Non-pigmented ciliary epithelial cell (primary cell): ENCODE results near the gene CELSR1.

Experiments used
- DNase-seq: peaks from one replicate; pipeline ENCODE4 v3.0.0-alpha.2; 2010; ENCODE audit warnings: low read depth

Gene CELSR1

DNA sequence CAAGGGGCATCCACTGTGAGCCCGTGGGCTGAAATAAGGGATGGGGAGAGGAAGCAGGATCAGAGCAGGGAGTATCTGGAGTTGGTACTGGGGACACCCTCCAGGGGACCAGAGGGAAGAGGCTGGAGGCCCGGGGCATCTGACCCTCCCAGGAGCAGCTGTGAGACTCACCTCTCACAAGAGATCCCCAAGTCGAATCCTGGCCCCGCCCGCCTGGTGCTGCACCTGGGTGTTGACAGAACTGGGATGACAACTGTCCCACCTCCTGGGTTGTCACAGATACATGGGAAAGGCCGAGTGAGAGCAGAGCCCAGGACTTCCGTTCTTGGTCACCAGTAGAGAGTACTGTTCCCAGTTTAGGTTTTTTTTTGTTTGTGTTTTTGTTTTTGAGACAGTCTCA, 78.9 kb downstream of the CELSR1 start:
- DNase-seq = no peak

DNA sequence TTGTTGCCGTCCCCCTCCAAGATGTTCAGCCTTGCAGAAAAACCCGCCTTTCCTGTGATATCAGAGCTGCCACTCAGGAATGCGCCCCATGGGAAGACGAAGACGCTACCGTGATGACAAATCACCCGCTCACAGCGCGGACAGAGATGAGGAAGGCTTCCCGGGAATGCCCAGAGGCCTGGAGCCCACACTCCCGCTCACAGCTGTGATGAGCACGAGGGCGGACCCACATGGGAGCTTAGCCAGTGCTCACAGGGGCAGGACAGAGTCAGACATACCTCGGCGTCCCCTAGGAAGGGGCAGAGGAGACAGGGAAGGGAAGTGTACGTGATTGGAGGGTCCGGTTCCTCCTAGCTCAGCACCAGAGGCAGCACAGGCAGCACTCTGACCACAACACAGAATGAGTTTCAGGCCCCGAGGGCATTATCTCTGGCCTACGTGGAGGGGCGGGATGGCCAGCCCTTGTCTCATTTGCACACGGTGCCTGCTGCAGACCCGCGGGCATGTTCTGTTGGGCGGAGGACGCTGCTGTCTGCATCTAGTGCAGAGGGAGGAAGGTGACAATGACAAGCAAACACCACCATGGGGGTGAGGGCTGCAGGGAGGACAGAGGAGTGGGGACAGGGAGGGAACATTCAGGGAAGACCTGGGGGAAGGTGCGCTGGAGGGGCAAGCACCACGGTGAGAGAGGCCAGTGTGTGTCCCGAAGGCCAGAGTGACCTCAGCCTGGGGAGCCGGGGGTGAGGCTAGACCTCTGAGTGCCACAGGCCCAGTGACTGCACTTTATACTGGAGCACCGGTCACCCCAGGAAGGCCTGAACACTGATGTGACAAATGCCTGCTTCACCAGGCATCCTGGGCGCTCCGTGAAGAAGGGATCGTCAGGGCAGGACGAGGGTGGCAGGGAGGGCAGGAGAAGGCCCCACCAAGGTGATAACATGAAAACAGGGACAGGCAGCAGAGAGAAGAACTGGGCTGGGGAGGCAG, 79.6 kb downstream of the CELSR1 start:
- DNase-seq = no peak

GRCh38 chr22:46456818-46457163, 80.6 kb downstream of the CELSR1 start:
- no peak for DNase-seq

- DNase-seq = no peak
These were observed 82.0 kb downstream of the CELSR1 start for GRCh38 chr22:46455446-46455845.

GRCh38 chr22:46454504-46455269, 82.7 kb downstream of the CELSR1 start:
- DNase-seq = no peak

DNA sequence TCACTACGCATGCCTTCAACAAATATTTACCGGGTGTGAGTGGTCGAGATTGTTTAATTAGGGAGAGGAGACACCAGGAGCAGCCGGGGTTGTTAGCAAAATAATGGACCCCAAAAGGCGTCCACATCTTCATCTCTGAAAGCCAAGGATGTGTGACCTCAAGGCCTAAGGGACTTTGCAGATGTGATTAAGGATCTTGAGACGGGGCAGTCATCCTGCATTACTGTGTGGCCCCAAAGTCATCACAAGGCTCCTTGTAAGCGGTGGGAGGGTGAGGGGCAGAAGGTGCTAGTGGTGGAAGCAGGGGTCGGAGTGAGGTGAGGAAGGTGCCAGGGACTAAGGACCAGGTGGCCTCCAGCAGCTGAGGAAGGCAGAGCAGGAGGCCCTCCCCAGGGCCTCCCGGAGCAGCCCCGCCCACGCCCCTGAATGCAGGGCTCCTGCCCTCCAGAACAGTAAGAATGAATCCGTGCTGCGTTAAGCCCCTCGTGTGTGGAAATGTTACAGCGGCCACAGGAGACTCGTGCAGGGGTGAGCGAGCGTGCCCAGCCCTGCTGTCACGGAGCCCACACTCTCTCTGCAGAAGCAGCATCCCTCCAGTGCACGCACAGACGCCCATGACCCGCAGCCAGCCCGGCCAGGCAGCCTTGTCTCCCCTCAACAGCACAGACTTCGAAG, 83.5 kb downstream of the CELSR1 start:
- no peak for DNase-seq

GRCh38 chr22:46453006-46453828, 84.2 kb downstream of the CELSR1 start:
- DNase-seq = no peak

DNA sequence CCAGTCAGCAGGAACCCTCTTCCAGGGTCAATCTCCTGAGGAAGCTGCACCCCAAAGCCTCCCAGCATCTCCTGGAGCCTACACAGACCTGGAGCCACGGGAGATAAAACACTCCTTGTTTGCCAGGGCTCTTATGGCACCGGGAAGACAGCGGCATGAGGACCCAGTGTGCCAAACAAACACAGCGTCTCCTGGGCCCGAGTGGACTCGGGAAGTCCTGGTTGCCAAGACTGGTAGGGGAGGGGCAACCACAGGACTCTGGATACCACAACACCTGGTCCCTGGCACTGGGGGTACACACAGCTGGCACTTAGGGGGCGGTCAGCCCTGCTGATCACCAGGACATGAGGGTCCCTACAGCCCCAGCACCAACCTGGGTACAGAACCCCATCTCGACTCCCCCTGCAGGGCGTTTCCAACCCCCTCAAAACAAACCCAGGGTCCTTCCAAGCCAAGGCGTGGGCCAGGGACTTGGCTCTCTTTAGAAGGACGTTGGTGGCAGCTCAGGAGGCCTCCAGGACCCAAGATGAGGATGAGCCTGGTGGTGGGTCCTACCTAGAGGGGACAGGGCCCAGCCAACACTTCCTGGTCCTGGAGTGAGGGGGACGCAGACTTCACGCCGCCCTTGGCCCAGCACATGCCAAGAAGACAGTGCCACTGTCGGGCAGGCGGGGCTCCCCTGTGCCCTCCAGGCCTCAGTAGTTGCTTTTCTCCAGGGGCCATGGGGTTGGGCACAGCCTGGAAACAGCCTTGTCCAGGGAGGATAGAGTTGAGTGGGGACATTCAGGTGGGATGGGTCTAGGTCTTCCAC, 85.0 kb downstream of the CELSR1 start:
- DNase-seq = no peak

DNA sequence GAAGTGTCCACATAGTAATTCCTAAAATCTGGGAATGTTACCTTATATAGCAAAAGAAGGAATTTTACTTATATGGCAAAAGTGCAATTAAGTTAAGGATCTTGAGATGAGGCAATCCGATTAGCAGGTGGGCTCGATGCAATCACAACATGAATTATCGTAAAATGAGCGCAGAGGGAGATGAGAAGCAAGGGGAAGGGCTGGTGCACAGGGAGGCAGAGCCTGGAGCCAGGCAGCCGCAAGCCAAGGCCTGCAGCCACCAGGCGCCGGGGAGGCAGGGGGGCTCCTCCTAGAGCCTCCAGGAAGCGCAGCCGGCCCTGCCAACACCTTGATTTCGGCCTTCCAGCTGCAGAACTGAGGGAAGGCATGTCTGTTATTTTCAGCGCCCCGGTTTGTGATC, 85.7 kb downstream of the CELSR1 start:
- no peak for DNase-seq

- DNase-seq = no peak
These were observed 86.4 kb downstream of the CELSR1 start for GRCh38 chr22:46450931-46451561.

GRCh38 chr22:46449974-46450745, 87.3 kb downstream of the CELSR1 start:
- no peak for DNase-seq

DNA sequence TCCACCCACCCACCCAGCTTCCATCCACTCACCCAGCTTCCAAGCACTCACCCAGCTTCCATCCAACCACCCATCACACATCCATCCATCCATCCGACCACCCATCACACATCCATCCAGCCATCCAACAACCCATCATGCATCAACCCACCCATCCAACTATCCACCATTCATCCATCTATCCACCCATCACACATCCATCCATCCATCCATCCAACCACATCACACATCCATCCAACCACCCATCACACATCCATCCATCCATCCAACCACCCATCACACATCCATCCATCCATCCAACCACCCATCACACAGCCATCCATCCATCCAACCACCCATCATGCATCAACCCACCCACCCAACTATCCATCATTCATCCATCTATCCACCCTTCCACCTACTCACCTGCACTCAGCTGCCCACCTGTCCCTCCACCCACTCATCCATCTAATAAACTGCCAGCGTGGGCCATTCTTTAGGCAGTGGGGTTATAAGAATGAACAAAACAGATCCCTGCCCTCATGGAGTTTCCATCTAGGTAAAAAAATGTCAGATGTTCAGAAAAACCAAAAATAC, 88.2 kb downstream of the CELSR1 start:
- DNase-seq = no peak

GRCh38 chr22:46448333-46448732, 89.1 kb downstream of the CELSR1 start:
- no peak for DNase-seq

GRCh38 chr22:46447906-46448305, 89.5 kb downstream of the CELSR1 start:
- no peak for DNase-seq

DNA sequence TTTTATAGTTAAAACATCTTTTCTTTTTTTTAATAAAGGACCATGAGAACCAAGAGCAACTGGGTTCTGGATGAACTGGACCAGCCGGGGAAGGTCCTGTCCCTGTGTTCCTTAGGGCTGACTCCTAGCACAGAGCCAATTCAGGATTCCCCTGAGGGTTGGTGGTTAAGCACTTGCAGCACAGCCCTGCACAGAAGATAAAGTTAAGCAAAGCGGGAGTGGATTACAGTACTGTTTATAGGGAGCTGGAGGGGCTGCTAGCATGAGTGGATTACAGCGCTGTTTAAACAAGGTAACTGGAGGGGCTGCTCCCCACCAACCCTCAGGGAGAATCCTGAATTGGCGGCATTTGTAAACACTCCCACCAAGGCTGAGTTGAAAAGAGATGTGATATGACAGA, 90.6 kb downstream of the CELSR1 start:
- no peak for DNase-seq

- DNase-seq = no peak
These were observed 91.5 kb downstream of the CELSR1 start for GRCh38 chr22:46445771-46446420.

GRCh38 chr22:46444390-46444854, 93.0 kb downstream of the CELSR1 start:
- no peak for DNase-seq

GRCh38 chr22:46443850-46444389, 93.5 kb downstream of the CELSR1 start:
- no peak for DNase-seq
